Measurements from ENCODE around the gene UGT1A6. TPM values are rescaled to one million over a fixed set of nuclear protein-coding genes. Genes with fewer than 3 reads are reported as not detected.

UGT1A6 gene
- polyA plus RNA-seq, 1 of the 3 experiments (the other 2 are of a cell fraction): not detected

DNA sequence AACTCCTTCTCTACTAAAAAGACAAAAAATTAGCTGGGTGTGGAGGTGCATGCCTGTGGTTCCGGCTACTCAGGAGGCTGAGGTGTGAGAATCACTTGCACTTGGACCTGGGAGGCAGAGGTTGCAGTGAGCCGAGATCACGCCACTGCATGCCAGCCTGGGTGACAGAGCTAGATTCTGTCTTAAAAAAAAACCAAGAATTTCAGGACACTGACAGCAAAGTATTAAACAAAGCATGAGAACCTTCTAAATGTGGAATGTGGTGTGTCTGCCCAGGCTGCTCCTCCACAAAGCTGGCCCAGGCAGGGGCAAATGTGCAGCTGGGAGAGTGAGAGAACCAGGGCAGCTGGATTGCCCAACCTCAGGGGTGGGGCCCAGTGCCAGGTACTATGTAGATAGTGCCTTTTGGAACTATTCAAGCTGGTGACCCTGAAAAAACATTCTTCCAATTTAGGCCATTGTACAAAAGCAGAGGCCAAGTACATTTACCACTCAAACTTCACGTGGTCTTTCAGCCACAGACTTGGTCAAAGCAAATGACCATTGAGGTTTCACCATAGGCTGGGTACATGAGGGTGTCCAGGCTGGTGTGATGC, 13.3 kb downstream of the UGT1A6 start:
- H3K27ac ChIP-seq (ENCODE audit: low read depth in 2 of 2, low read length in 1 of 2): no peak overlapping the region
- no peak overlapping the region for H3K9ac ChIP-seq
- H3F3A ChIP-seq (replicated peaks; ENCODE audit: insufficient read depth): peaks cover 2% of the 10 kb centered on the region
- H3K9me2 ChIP-seq: no peaks in the 10 kb centered on the region
- TF ChIP-seq, protein P1, sequence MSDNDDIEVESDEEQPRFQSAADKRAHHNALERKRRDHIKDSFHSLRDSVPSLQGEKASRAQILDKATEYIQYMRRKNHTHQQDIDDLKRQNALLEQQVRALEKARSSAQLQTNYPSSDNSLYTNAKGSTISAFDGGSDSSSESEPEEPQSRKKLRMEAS (IDR thresholded peaks at IDR 0.05; ENCODE audit: low read depth): no peak
- TF ChIP-seq, protein P2, sequence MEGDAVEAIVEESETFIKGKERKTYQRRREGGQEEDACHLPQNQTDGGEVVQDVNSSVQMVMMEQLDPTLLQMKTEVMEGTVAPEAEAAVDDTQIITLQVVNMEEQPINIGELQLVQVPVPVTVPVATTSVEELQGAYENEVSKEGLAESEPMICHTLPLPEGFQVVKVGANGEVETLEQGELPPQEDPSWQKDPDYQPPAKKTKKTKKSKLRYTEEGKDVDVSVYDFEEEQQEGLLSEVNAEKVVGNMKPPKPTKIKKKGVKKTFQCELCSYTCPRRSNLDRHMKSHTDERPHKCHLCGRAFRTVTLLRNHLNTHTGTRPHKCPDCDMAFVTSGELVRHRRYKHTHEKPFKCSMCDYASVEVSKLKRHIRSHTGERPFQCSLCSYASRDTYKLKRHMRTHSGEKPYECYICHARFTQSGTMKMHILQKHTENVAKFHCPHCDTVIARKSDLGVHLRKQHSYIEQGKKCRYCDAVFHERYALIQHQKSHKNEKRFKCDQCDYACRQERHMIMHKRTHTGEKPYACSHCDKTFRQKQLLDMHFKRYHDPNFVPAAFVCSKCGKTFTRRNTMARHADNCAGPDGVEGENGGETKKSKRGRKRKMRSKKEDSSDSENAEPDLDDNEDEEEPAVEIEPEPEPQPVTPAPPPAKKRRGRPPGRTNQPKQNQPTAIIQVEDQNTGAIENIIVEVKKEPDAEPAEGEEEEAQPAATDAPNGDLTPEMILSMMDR (IDR thresholded peaks at IDR 0.05): no peak
- TF ChIP-seq POLR2AphosphoS5 (IDR thresholded peaks at IDR 0.05; ENCODE audit: low read depth, low read length) (no peak), NFIC (IDR thresholded peaks at IDR 0.05; ENCODE audit: borderline replicate concordance) (no peak), RAD21 (IDR thresholded peaks at IDR 0.05; ENCODE audit: low read length) (no peak), FOXJ3 (CRISPR knock-in tag; IDR thresholded peaks at IDR 0.05) (no peak), GATA2 (CRISPR knock-in tag; IDR thresholded peaks at IDR 0.05) (no peak), FOXM1 (IDR thresholded peaks at IDR 0.05; ENCODE audit: low read depth) (no peak), EZH2phosphoT487 (IDR thresholded peaks at IDR 0.05; ENCODE audit: borderline replicate concordance, low read depth) (no peak), TAF1 (IDR thresholded peaks at IDR 0.05; ENCODE audit: borderline replicate concordance, low read depth, low read length) (no peak), YY1 (IDR thresholded peaks at IDR 0.05; ENCODE audit: low read depth) (no peak), JUND (IDR thresholded peaks at IDR 0.05) (no peak), NRF1 (IDR thresholded peaks at IDR 0.05; ENCODE audit: low read depth, low read length) (no peak)
- TF ChIP-seq, protein P3, sequence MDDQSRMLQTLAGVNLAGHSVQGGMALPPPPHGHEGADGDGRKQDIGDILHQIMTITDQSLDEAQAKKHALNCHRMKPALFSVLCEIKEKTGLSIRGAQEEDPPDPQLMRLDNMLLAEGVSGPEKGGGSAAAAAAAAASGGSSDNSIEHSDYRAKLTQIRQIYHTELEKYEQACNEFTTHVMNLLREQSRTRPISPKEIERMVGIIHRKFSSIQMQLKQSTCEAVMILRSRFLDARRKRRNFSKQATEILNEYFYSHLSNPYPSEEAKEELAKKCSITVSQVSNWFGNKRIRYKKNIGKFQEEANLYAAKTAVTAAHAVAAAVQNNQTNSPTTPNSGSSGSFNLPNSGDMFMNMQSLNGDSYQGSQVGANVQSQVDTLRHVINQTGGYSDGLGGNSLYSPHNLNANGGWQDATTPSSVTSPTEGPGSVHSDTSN (IDR thresholded peaks at IDR 0.05): no peak
- TF ChIP-seq, protein P4, sequence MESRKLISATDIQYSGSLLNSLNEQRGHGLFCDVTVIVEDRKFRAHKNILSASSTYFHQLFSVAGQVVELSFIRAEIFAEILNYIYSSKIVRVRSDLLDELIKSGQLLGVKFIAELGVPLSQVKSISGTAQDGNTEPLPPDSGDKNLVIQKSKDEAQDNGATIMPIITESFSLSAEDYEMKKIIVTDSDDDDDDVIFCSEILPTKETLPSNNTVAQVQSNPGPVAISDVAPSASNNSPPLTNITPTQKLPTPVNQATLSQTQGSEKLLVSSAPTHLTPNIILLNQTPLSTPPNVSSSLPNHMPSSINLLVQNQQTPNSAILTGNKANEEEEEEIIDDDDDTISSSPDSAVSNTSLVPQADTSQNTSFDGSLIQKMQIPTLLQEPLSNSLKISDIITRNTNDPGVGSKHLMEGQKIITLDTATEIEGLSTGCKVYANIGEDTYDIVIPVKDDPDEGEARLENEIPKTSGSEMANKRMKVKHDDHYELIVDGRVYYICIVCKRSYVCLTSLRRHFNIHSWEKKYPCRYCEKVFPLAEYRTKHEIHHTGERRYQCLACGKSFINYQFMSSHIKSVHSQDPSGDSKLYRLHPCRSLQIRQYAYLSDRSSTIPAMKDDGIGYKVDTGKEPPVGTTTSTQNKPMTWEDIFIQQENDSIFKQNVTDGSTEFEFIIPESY (IDR thresholded peaks at IDR 0.05; ENCODE audit: borderline replicate concordance, low read depth): no peak
- TF ChIP-seq, protein P5, sequence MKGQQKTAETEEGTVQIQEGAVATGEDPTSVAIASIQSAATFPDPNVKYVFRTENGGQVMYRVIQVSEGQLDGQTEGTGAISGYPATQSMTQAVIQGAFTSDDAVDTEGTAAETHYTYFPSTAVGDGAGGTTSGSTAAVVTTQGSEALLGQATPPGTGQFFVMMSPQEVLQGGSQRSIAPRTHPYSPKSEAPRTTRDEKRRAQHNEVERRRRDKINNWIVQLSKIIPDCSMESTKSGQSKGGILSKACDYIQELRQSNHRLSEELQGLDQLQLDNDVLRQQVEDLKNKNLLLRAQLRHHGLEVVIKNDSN (IDR thresholded peaks at IDR 0.05; ENCODE audit: borderline replicate concordance, low read depth): no peak
- no peak overlapping the region for H3K4me3 ChIP-seq (ENCODE audit: low read depth in 2 of 2, low read length in 1 of 2)
- no peak for DNase-seq
- WGBS (ENCODE audit: low lambda C conversion rate): 60% methylated on average over 4 of the region's 4 CpGs
- H3K4me1 ChIP-seq (ENCODE audit: control insufficient read depth in 1 of 2, insufficient read depth in 2 of 2, low read depth in 1 of 2, low read length in 1 of 2): peaks cover 0 to 18% of the 10 kb centered on the region in 2 experiments; a peak in 1 of 4 replicates
- no peak overlapping the region for H3K4me2 ChIP-seq
- ChIA-PET CTCF (no interaction called here), POLR2A (no interaction called here)
- H3K27me3 ChIP-seq (ENCODE audit: insufficient read depth): no peaks in the 10 kb centered on the region
- H4K20me1 ChIP-seq (ENCODE audit: insufficient read depth): no peaks in the 10 kb centered on the region
- H3K36me3 ChIP-seq (replicated peaks in 1 of 2; ENCODE audit: control insufficient read depth in 1 of 2, insufficient read depth in 2 of 2, low read length in 1 of 2): no peaks in the 10 kb centered on the region
- H3K79me2 ChIP-seq (ENCODE audit: insufficient read depth): no peaks in the 10 kb centered on the region
- no peaks in the 10 kb centered on the region for H3K9me3 ChIP-seq
- H2AFZ ChIP-seq (ENCODE audit: low read depth): no peak overlapping the region

Data from SK-N-SH (cell line).